Neural crest cell (in vitro differentiated cells): ENCODE results near the gene DIRAS1. TPM values are rescaled to one million over a fixed set of nuclear protein-coding genes. Genes with fewer than 3 reads are reported as not detected.
A peak's percentile ranks its signal among the peaks of the same experiment; 100 is the strongest.
"Not testable (repeated sequence)": the region's sequence is repeated elsewhere in the genome, so short reads cannot be mapped to it uniquely, and the experiment has no call there.

Experiments used
- DNase-seq: peaks from one replicate; pipeline ENCODE4 v3.0.0; 2021; ENCODE audit warnings: low read depth, mixed read lengths, low spot score
- H3K27ac Mint-ChIP-seq: one replicate; pipeline ENCODE4 v1.8.0; 2021; ENCODE audit warnings: mild to moderate bottlenecking, mixed read lengths; ENCODE audit not compliant: unreplicated experiment
- H3K27me3 Mint-ChIP-seq: 2 replicates; pipeline ENCODE4 v1.8.0; 2021; ENCODE audit warnings: low read depth, mild to moderate bottlenecking, mixed read lengths
- H3K36me3 Mint-ChIP-seq: 2 replicates; pipeline ENCODE4 v1.8.0; 2021; ENCODE audit warnings: low read depth, mild to moderate bottlenecking, mixed read lengths
- H3K4me1 Mint-ChIP-seq: 2 replicates; pipeline ENCODE4 v1.8.0; 2021; ENCODE audit warnings: mixed read lengths
- H3K4me3 Mint-ChIP-seq: one replicate; pipeline ENCODE4 v1.8.0; 2021; ENCODE audit warnings: mild to moderate bottlenecking, mixed read lengths
- H3K9me3 Mint-ChIP-seq: 2 replicates; pipeline ENCODE4 v1.8.0; 2021; ENCODE audit warnings: mixed read lengths
- total RNA-seq: library from RNA; stranded (reverse); gene quantifications from 2 replicates; pipeline ENCODE4 v1.2.1, GENCODE V29; 2021
- TF ChIP-seq, protein P1 (sequence below): fragments of 200-600 bp; sonication (generic); conservative IDR thresholded peaks from 2 replicates; pipeline ENCODE4 v1.5.0; 2021; ENCODE audit warnings: antibody characterized with exemption, mild to moderate bottlenecking

Gene DIRAS1
- total RNA-seq, 1 donor from 2014 or later: 19.9 TPM

DNA sequence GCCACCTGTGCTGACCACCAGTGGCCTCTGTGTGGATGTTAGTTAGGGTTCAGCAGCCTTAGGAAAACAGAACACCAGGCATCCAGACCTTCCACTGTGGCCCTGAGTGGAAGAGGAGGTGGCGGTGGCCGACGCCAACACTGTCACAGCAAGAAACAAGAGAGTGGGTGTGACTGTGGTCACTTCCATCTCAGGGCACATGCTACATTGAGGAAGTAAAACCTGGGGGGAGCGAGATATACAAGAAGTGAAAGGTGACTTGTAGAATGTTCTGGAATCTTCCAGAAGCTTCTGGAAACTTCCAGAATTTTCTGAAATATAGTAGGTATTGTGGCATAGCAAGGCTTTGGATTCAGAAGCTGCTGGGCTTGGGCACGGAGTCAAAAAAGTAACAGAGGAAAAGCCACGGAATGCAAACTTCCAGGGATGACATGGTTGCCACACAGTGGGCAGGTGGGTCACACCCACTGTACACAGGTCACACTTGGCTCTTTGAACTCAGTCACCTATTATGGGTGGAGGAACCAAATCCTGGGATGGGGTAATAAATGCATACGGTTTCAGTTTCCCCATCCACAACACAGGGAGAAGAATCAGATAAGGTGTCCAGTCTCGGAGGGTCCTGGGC lies 43.0 kb downstream of the DIRAS1 start:
- TF ChIP-seq, protein P1, sequence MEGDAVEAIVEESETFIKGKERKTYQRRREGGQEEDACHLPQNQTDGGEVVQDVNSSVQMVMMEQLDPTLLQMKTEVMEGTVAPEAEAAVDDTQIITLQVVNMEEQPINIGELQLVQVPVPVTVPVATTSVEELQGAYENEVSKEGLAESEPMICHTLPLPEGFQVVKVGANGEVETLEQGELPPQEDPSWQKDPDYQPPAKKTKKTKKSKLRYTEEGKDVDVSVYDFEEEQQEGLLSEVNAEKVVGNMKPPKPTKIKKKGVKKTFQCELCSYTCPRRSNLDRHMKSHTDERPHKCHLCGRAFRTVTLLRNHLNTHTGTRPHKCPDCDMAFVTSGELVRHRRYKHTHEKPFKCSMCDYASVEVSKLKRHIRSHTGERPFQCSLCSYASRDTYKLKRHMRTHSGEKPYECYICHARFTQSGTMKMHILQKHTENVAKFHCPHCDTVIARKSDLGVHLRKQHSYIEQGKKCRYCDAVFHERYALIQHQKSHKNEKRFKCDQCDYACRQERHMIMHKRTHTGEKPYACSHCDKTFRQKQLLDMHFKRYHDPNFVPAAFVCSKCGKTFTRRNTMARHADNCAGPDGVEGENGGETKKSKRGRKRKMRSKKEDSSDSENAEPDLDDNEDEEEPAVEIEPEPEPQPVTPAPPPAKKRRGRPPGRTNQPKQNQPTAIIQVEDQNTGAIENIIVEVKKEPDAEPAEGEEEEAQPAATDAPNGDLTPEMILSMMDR: no peak
- H3K27ac Mint-ChIP-seq: peak overlapping the region; percentile 46
- no peaks in the 10 kb centered on the region for H3K9me3 Mint-ChIP-seq
- H3K4me1 Mint-ChIP-seq: no peaks in the 10 kb centered on the region
- no peak overlapping the region for H3K4me3 Mint-ChIP-seq
- peaks cover 3% of the 10 kb centered on the region for H3K27me3 Mint-ChIP-seq
- DNase-seq: no peak
- H3K36me3 Mint-ChIP-seq: peaks cover 3% of the 10 kb centered on the region

DNA sequence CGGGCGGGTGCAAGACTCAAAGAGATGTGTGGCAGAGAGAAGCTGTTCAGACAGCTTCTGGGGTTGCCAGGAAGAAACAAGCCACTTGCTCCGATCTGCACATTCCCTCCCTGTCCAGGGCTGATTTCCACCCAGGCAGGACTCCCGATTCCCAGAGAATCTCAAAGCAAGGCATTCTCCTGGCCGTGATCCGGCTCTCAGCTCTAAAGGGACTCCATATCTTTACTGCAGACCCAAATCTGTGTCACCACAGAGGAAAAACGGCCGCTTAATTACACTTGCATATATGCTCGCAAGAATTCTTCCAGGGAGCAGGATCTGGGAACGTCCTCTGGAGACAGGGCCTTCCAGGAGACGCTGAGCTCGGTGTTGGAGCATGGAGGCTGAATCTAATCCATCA lies 44.3 kb downstream of the DIRAS1 start:
- no peak overlapping the region for H3K27ac Mint-ChIP-seq
- TF ChIP-seq, protein P1: no peak
- peaks cover 3% of the 10 kb centered on the region for H3K27me3 Mint-ChIP-seq
- no peak for DNase-seq
- peaks cover 3% of the 10 kb centered on the region for H3K36me3 Mint-ChIP-seq
- H3K9me3 Mint-ChIP-seq: no peaks in the 10 kb centered on the region
- no peak overlapping the region for H3K4me3 Mint-ChIP-seq
- no peaks in the 10 kb centered on the region for H3K4me1 Mint-ChIP-seq

DNA sequence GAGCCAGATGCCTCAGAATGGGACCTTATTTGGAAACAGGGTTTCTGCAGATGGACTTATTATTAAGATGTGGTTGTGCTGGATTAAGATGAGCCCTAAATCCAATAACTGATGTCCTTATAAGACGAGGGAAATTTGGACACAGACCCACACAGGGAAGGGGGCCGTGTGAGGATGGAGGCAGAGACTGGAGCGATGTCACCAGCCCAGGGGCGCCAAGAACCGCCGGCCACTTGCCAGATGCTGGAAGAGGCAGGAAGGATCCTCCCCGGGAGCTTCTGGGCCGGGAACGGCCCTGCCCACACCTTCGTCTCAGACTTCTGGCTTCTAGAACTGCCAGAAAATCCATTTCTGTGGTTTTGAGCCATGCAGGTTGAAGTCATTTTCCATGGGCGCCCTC lies 45.3 kb downstream of the DIRAS1 start:
- H3K4me1 Mint-ChIP-seq: no peaks in the 10 kb centered on the region
- TF ChIP-seq, protein P1: no peak
- peaks cover 3% of the 10 kb centered on the region for H3K27me3 Mint-ChIP-seq
- no peaks in the 10 kb centered on the region for H3K9me3 Mint-ChIP-seq
- H3K27ac Mint-ChIP-seq: no peak overlapping the region
- no peaks in the 10 kb centered on the region for H3K36me3 Mint-ChIP-seq
- no peak overlapping the region for H3K4me3 Mint-ChIP-seq
- no peak for DNase-seq

DNA sequence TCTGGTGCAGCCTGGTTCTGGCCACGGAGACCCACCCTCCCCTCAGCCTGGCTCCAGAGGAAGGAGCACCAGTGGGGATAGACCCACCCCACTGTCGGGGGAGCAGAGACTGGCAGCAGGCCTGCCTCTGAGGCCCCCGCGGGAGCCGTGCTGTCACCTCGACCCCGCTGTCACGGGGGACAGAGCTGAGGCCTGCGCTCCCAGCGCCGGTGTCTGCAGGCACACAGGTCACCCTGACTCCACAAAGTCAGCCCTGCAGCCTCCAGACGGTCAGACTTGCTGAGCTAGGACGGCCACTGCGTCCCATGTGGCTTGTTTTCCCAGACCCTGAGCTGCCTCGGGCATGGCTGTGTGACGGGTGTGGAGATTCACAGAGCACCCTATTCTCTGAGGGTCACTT lies 51.0 kb downstream of the DIRAS1 start:
- Mint-ChIP-seq H3K36me3 (no peaks in the 10 kb centered on the region), H3K4me3 (no peak overlapping the region), H3K27ac (no peak overlapping the region), H3K27me3 (no peaks in the 10 kb centered on the region), H3K4me1 (no peaks in the 10 kb centered on the region), H3K9me3 (no peaks in the 10 kb centered on the region)
- TF ChIP-seq, protein P1: no peak
- DNase-seq: no peak

DNA sequence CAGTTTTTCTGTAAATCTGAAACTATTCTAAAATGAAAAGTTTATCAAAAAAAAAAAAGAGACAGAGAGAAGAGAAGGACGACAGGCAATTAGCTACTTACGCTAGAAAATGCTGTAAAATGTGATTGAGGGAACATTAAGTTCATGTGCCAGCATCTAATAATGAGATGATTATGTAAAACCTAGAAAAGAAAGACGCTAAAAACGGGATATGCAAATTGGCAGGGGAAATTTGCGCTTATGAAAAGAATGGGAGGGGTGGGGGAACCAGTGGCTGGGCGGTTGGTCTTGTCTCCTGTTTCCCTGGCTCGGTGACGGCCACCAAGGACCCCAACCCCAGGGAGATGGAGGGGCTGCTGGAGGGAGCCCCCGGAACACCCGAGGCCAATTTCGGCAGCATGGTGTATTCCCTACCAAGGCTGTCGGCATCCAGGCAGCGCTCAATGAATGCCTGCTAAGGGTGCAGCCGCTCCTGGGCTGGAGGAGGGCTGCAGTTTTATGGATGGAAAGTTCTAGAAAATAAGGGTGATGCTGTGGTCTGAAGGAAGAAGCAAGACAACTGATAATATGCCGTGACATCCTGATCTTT lies 52.9 kb downstream of the DIRAS1 start:
- Mint-ChIP-seq H3K4me3 (no peak overlapping the region), H3K27me3 (no peaks in the 10 kb centered on the region), H3K27ac (no peak overlapping the region), H3K9me3 (no peaks in the 10 kb centered on the region), H3K4me1 (peaks cover 17% of the 10 kb centered on the region), H3K36me3 (no peaks in the 10 kb centered on the region)
- DNase-seq: no peak
- TF ChIP-seq, protein P1: no peak

DNA sequence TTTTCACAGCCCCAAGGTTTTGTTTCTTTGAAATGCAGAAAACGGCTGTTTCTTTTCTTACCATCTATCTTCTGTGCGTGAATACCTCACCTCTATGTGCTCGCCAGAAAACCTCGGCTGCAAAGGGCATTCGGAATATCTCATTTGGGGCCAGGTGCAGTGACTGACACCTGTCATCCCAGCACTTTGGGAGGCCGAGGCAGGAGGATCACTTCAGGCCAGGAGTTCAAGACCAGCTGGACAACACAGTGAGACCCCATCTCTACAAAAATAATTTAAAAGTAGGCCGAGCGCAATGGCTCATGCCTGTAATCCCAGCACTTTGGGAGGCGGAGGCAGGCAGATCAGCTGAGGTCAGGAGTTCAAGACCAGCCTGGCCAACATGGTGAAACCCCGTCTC lies 53.8 kb downstream of the DIRAS1 start:
- not testable (repeated sequence) for H3K36me3 Mint-ChIP-seq, H3K9me3 Mint-ChIP-seq, DNase-seq, H3K27ac Mint-ChIP-seq, H3K4me3 Mint-ChIP-seq, H3K27me3 Mint-ChIP-seq
- H3K4me1 Mint-ChIP-seq: peaks cover 17% of the 10 kb centered on the region
